HG03025 (cell line): ENCODE data around the gene KCNF1.

Experiments used
- ATAC-seq: cut with Tn5 transposase; IDR thresholded peaks from one replicate; pipeline ENCODE4 v1.9.1; 2021; ENCODE audit warnings: mild to moderate bottlenecking, moderate library complexity; ENCODE audit not compliant: unreplicated experiment, low FRiP score

The KCNF1 gene, protein sequence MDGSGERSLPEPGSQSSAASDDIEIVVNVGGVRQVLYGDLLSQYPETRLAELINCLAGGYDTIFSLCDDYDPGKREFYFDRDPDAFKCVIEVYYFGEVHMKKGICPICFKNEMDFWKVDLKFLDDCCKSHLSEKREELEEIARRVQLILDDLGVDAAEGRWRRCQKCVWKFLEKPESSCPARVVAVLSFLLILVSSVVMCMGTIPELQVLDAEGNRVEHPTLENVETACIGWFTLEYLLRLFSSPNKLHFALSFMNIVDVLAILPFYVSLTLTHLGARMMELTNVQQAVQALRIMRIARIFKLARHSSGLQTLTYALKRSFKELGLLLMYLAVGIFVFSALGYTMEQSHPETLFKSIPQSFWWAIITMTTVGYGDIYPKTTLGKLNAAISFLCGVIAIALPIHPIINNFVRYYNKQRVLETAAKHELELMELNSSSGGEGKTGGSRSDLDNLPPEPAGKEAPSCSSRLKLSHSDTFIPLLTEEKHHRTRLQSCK

DNA sequence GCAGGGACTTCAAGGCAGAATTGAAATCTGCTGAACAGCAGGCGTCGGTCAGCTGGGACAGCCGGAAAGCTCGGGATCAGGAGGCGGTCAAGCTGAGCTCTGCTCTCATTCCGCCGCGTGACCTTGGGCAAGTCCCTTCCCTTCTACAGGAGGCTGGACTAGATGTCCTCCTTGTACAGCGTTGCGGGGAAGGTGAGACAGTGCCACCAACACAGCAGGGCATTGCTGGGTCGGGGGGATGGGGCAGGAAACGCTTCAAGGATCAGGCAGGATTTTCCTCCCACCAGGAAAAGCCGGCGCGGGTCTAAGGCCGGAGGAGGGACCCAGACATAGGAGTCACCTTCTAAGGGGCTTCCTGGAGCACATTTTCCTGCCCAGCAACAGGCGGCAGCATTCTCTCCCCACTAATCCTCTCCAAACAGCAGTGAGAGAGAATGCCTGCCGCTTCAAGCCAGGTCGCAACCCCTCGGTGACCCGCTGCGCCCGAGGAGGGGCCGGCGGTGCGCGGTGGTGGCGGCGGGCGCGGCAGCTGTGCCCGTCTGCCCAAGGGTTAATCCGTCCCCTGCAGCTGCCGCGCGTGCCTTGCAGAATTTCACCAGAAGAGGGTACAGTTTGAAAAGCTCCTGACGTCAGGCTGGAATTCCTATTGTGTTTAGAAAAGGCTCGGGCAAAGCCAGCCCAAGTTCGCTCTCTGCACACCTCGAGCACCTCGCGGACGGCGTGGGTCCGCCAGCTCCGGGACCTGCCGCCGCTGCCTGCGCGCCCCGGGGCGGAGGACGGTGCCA, at the start of gene KCNF1:
Gene KCNF1 (plus strand): TSS at position 644 of the 785 bp plus-strand sequence. CDS start 493 bp downstream, outside the sequence.
- no peak for ATAC-seq

DNA sequence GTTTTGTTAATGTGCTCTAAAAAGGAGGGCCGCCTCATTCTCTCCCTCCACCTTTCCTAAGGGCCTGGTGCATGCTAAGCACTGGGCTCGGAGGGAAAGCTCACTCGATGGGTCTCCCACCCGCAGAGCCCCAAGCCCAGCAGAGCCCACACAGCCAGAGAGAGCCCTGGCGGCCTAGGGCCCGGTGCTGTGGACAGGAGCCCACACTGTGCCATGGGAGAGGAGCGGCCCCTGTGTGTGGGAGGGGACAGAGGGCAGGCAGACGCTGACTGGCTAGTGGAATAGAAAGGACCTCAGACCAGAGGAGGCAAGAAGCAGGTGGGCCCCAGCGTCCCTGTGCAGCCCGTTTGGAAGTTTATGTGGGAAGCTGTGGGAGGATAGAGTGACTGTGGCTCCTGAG, 49.4 kb upstream of the KCNF1 start:
- no peak for ATAC-seq

- ATAC-seq, result no peak
These were observed 48.7 kb upstream of the KCNF1 start for GRCh38 chr2:10863047-10863446.

- ATAC-seq, result peak; percentile 65
These were observed 47.9 kb upstream of the KCNF1 start for GRCh38 chr2:10863837-10864236.

GRCh38 chr2:10864251-10864650, 47.5 kb upstream of the KCNF1 start:
- no peak for ATAC-seq

- ATAC-seq, result peak; percentile 86
These were observed 46.7 kb upstream of the KCNF1 start for GRCh38 chr2:10864861-10865636.

- ATAC-seq, result no peak
These were observed 45.9 kb upstream of the KCNF1 start for GRCh38 chr2:10865841-10866240.

DNA sequence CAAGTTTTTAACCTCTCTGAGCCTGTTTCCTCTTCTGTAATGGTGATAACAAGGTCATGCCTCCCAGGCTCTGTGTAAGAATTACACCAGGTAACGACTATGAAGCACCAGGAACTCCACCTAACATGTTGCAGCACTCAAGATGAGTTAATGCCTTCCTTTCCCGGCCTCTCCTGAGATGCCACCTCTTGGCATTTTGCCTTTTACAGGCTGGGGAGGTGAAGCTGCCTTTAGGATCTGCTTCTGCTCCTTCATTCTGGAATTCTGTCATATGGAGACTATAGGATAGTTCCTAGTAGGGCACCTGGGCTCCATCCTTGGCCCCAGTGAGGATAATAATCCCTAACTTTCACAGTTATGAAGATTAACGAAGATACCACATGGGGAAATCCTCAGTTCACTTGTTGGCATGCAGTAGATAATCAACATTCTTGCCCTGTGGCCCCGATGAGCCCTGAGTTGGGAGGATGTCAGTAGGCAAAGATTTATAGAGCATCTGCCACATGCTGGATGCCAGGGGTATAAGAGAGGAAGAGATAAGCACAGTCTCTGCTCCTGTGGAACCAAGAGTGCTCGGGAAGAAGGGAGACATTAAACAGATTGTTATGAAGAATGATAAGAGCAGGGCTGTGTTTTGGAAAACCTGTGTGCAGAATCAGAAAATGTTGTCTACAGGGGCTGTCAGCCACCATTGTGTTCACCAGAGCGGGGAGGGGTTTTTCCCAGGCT, 43.9 kb upstream of the KCNF1 start:
- no peak for ATAC-seq

DNA sequence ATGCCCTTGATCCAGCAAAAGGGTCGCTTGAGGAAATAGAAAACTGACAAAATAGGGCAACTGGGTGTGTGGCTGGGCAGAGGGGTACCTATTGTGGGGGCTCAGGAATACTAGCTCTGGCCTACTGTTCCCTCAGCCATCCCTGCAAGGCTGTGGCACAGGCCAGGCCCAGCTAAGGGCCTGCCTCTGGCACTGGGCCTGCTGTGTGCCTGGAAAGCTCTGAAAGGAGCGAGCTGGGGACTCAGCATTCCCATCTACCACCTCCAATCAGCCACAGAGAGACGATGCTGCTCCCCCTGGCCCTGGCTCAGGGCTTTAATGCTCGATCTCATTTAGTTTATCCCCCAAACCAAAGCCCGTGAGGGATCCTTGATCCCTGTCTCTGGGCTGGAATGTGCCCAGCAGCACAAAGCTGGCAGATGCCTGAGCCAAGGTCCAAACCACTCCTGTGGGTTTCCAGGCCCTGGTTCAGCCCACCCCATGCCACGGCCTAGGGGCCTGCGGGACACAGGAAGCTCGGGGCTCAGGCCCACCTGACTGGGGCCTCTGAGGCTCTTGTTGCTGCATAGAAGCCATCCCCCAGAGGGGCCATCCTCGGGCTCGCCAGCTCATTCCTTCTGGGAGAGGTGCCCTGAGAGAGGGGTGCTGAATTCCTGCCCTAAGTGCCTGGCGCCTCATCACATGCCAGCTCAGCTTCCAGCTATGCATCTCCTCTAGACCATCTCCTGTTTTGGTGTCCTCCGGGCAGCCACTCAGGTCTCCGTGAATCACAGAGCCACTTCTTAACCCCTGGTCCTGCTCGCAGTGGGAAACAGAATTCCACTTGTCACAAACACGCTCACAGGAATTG, 43.0 kb upstream of the KCNF1 start:
- ATAC-seq, result no peak

- no peak for ATAC-seq
These were observed 39.8 kb upstream of the KCNF1 start for GRCh38 chr2:10871978-10872377.

DNA sequence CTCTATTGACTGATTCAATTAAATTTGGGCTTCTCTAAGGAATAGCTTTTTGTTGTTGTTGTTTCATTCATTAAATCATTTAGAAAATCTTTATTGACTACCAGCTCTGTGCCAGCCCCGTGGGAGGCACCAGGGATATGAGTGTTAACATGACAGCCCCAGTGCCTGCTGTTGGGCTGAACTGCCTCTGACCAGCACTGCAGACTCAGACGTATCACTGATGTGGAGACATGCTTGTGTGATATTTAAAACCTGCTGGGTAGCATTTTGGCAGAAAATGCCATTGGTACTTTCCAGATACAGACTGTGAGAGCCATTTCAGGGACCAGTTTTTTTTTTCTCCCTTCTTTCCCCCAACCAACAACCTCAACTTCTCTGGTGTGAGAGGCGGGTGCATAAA, 38.6 kb upstream of the KCNF1 start:
- ATAC-seq, result no peak

- ATAC-seq, result no peak
These were observed 37.8 kb upstream of the KCNF1 start for GRCh38 chr2:10873790-10874437.

- ATAC-seq, result no peak
These were observed 36.6 kb upstream of the KCNF1 start for GRCh38 chr2:10875126-10875525.

- no peak for ATAC-seq
These were observed 35.3 kb upstream of the KCNF1 start for GRCh38 chr2:10876394-10876793.

DNA sequence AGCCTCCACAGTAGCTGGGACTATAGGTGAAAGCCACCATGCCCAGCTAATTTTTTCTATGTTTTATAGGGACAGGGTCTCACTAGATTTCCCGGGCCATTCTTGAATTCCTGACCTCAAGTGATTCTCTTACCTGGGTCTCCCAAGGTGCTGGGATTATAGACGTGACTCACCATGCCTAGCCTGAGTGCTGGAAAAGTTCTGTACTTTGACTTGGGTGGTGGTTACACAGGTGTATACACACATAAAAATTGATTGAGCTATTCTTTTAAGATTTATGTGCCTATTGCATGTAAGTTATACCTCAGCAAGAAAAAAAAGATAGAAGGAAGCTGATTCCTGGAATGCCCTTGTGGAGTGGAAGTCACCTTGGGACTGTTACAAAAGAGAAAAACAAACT, 34.8 kb upstream of the KCNF1 start:
- no peak for ATAC-seq

DNA sequence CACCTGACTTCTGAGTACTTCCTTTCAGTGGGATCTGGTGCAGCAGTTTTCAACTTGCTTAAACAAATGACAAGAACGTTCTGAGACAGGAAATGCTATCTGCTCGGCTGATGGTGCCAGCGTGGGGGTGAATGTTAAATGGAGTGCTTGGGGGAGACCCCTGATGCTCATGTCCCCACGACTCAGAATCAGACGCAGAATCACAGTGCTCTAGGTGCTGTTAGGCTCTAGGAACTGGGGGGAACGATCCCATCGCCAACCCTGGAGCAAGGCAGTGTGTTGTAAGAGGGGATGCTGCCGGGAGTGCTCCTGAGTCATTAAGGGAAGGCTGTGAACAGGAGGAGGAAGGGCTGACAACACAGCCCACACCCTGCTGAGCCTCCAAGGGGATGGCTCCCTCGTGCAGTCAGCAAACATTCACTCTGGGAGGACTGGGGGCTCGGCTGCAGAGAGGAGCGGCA, 34.1 kb upstream of the KCNF1 start:
- ATAC-seq, result no peak

DNA sequence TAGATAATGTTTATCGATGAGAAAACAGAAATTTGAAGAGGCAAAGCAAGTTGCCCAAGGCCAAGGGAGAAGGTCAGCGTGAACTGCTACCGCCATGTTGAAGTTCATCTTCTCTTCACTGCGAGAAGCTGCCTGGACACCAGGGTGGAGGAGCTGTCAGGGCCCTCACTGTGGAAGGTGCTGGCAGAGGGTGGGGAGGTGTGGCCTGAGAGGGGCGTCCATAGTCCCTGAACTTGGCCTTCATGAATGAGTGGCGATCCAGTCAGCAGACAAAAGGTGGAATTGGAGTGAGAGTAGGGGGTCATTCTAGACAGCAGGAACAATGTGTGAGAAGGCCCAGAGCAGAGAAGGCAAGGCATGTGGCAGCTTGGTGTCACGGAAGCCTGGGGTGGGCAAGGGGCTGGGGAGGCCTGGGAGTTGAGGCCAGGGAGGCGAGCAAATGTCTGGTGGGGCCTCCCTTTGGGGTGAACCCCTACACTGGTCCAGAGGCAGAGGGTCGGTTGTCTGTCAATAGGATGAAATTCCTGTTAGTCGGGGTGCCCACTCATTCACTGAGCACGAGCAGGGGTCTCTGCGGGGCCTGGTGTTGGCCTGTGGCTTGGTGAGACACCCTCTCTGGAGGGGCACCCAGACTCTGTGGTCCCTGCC, 33.3 kb upstream of the KCNF1 start:
- no peak for ATAC-seq

DNA sequence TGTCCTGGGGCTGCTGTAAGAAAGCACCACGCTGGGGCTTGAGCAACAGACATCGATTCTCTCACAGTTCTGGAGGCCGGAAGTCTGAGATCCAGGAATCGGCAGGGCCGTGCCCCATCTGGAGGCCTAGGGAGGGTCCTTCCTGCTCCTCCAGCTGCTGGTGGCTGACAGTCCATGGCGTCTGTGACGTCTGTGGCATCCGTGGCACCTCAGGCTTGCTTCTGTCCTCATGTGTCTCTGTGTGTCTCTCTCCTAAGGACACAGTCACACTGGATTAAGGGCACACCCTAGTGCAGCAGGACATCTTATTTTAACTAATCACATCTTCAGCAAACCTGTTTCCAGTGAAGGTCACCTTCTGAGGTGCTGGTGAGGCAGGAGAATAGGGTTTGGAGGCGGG, 32.6 kb upstream of the KCNF1 start:
- ATAC-seq, result no peak
